HEK293T (cell line): ENCODE measurements around the gene FAM120A.

Experiments
- CTCF ChIA-PET: fragments of 350-600 bp; formaldehyde crosslinking; extraction: SDS; loops from one replicate; lab custom pipeline; 2021; ENCODE audit warnings: antibody characterized with exemption, inconsistent platforms; lab: Yijun Ruan, JAX
- POLR2A ChIA-PET: fragments of 350-600 bp; formaldehyde crosslinking; extraction: SDS; loops from one replicate; lab custom pipeline; 2020; ENCODE audit warnings: antibody characterized with exemption, inconsistent platforms; lab: Yijun Ruan, JAX
- DNase-seq: peaks from one replicate; pipeline ENCODE4 v3.0.0; 2012; ENCODE audit warnings: mixed read lengths; ENCODE audit errors: extremely low spot score
- ARNT ChIP-seq: fragments of 450-650 bp; IDR thresholded peaks from 2 replicates; pipeline ENCODE4 v1.6.1; 2017; ENCODE audit warnings: mild to moderate bottlenecking
- BHLHE40 ChIP-seq: fragments of 450-650 bp; IDR thresholded peaks from 2 replicates; pipeline ENCODE4 v1.6.1; 2016; ENCODE audit warnings: mild to moderate bottlenecking, moderate library complexity, borderline replicate concordance
- CTBP1 ChIP-seq: fragments of 450-650 bp; IDR thresholded peaks from 2 replicates; pipeline ENCODE4 v1.6.1; 2016; ENCODE audit warnings: borderline replicate concordance
- ELF4 ChIP-seq: fragments of 450-650 bp; IDR thresholded peaks from 2 replicates; pipeline ENCODE4 v1.6.1; 2017; ENCODE audit warnings: antibody characterized with exemption
- FOXA1 ChIP-seq: fragments of 450-650 bp; IDR thresholded peaks from 2 replicates; pipeline ENCODE4 v1.6.1; 2016; ENCODE audit warnings: mild to moderate bottlenecking
- FOXK2 ChIP-seq: fragments of 450-650 bp; IDR thresholded peaks from 2 replicates; pipeline ENCODE4 v1.6.1; 2016; ENCODE audit warnings: mild to moderate bottlenecking
- FOXM1 ChIP-seq: fragments of 450-650 bp; IDR thresholded peaks from 2 replicates; pipeline ENCODE4 v1.6.1; 2017; ENCODE audit warnings: mild to moderate bottlenecking, borderline replicate concordance
- HDGF ChIP-seq: fragments of 450-650 bp; IDR thresholded peaks from 2 replicates; pipeline ENCODE4 v1.6.1; 2017; ENCODE audit warnings: antibody characterized with exemption, borderline replicate concordance
- L3MBTL2 ChIP-seq: fragments of 450-650 bp; conservative IDR thresholded peaks from 2 replicates; pipeline ENCODE4 v1.6.1; 2016; ENCODE audit warnings: mild to moderate bottlenecking
- LEF1 ChIP-seq: fragments of 450-650 bp; IDR thresholded peaks from 2 replicates; pipeline ENCODE4 v1.6.1; 2017; ENCODE audit warnings: mild to moderate bottlenecking, borderline replicate concordance
- NFRKB ChIP-seq: fragments of 450-650 bp; IDR thresholded peaks from 2 replicates; pipeline ENCODE4 v1.6.1; 2016; ENCODE audit warnings: mild to moderate bottlenecking, moderate library complexity
- SP1 ChIP-seq: fragments of 450-650 bp; IDR thresholded peaks from 2 replicates; pipeline ENCODE4 v1.6.1; 2017
- SUZ12 ChIP-seq: fragments of 450-650 bp; IDR thresholded peaks from 2 replicates; pipeline ENCODE4 v1.6.1; 2016; ENCODE audit warnings: mild to moderate bottlenecking
- TARDBP ChIP-seq: fragments of 450-650 bp; IDR thresholded peaks from 2 replicates; pipeline ENCODE4 v1.6.1; 2016
- ZNF384 ChIP-seq: fragments of 450-650 bp; IDR thresholded peaks from 2 replicates; pipeline ENCODE4 v1.6.1; 2016
- TF ChIP-seq, protein P1 (sequence below): fragments of 450-650 bp; IDR thresholded peaks from 2 replicates; pipeline ENCODE4 v1.6.1; 2016

Gene FAM120A

DNA sequence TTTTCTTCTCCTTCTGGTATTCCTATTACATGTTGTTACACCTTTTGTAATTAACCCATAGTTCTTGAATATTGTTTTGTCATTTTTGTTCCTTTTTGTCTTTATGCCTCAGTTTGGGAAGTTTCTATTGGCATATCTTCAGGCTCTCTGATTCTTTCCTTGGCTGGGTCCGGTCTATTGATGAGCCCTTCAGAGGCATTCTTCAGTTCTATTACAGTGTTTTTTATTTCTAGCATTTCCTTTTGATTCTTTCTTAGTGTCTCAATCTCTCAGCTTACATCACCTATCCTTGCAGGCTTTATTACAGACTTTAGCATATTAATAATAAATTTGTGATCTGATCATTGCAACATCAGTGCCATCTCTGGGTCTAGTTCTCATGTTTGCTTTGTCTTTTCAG is 158.7 kb downstream of the FAM120A start:
- ChIA-PET POLR2A (no interaction called here), CTCF (no interaction called here)
- DNase-seq: no peak
- no peak for TF ChIP-seq CTBP1
- TF ChIP-seq BHLHE40: no peak
- TF ChIP-seq SP1: no peak

DNA sequence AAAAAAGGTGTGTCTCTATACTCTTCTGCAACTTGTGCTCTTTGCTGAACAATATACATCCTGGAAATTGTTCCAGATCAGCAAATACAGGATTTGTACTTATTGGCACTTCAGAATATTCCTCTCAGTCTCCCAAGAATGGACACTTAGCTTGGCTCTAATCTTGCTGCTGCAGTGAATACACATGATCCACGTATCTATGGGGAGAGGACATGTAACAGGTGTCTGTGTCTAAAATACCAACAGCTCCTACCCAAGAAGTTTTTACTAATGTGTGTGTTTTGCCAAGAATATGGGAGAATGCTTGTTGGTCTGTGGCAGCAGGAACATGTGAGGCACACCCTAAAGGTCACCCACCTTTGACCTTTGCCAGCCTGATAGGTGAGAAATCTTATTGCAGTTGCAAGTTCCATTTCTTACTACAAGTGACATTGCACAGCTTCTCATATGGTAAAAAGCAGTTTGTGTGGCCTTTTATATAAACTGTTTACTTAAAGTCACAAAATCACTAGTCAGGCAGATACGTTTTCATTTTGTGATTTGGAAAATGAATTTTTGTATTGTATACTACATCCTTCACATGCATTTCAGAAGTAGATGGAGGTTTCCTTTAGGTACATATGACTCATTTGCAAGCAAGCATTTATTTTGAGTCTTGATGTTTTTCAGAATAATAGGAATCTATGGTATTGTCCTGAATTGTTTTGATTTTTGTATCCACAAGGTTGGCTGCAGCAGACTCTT is 160.7 kb downstream of the FAM120A start:
- ChIA-PET POLR2A (no interaction called here), CTCF (no interaction called here)
- TF ChIP-seq SUZ12 (no peak), ZNF384 (no peak), FOXK2 (no peak), NFRKB (no peak), BHLHE40 (no peak), FOXA1 (no peak), HDGF (no peak), TARDBP (no peak)
- DNase-seq: no peak

DNA sequence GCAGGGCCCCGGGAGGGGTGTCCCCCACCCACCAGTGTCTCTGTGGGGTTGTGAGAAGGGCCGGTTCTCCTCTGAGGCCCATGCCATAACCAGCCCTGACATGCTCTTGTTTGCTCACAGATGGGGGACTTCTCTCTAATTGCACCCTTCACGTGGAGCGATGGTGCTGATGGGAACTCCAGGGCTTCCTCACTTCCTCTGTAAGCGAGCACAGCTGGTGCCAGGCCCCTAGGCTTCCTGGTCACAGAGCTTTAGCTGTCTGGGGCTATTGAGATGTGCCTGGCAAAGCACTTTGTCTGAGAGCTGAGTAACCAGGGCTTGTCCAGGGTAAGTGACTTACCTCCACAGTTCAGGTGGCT is 161.3 kb downstream of the FAM120A start:
- no peak for TF ChIP-seq BHLHE40
- TF ChIP-seq ELF4: no peak
- TF ChIP-seq LEF1: no peak
- TF ChIP-seq SP1: no peak
- no peak for TF ChIP-seq HDGF
- no peak for TF ChIP-seq FOXM1
- no peak for TF ChIP-seq ARNT
- TF ChIP-seq, protein P1, sequence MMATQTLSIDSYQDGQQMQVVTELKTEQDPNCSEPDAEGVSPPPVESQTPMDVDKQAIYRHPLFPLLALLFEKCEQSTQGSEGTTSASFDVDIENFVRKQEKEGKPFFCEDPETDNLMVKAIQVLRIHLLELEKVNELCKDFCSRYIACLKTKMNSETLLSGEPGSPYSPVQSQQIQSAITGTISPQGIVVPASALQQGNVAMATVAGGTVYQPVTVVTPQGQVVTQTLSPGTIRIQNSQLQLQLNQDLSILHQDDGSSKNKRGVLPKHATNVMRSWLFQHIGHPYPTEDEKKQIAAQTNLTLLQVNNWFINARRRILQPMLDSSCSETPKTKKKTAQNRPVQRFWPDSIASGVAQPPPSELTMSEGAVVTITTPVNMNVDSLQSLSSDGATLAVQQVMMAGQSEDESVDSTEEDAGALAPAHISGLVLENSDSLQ: no peak
- no peak for TF ChIP-seq ZNF384
- no peak for TF ChIP-seq NFRKB
- no peak for TF ChIP-seq TARDBP
- TF ChIP-seq CTBP1: no peak
- TF ChIP-seq L3MBTL2: no peak
- TF ChIP-seq FOXK2: no peak
- TF ChIP-seq FOXA1: no peak
- no peak for TF ChIP-seq SUZ12
- POLR2A ChIA-PET: no interaction called here
- no peak for DNase-seq
- CTCF ChIA-PET: no interaction called here

- CTCF ChIA-PET: no interaction called here
- POLR2A ChIA-PET: no interaction called here
These were observed 161.7 kb downstream of the FAM120A start for GRCh38 chr9:93613174-93613573.

DNA sequence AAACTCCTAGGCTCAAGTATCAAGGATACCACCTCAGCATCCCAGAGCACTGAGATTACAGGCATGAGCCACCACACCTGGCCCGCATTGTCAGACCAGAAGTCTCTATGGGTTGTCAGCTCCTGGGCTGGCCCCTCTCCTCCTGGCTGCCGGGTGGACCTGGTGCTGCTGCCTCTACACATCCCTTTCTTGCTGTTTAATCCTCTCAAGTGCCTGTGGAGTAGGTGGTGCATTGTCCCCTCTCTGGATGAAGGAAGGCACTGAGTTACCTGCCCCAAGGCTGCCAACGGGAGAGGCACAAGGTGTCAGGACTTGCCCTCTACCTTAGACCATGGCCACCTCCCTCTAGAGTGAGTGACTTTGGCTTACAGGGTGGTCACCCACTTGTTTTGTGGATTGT is 162.3 kb downstream of the FAM120A start:
- TF ChIP-seq CTBP1 (no peak), FOXM1 (no peak), FOXA1 (no peak), HDGF (no peak), BHLHE40 (no peak), FOXK2 (no peak), SP1 (no peak), ELF4 (no peak), LEF1 (no peak), TARDBP (no peak), L3MBTL2 (no peak), ZNF384 (no peak)
- TF ChIP-seq, protein P1: no peak
- no peak for DNase-seq
- POLR2A ChIA-PET: no interaction called here

More at GRCh38 chr9:93613174-93613573, 161.7 kb downstream of the FAM120A start:
- no peak for DNase-seq
- TF ChIP-seq TARDBP (no peak), ARNT (no peak), LEF1 (no peak), FOXA1 (no peak), SP1 (no peak), FOXK2 (no peak), CTBP1 (no peak), BHLHE40 (no peak), L3MBTL2 (no peak), NFRKB (no peak), ZNF384 (no peak), ELF4 (no peak), FOXM1 (no peak), HDGF (no peak), SUZ12 (no peak)
- TF ChIP-seq, protein P1: no peak

GRCh38 chr9:93614830-93615468 is 163.5 kb downstream of the FAM120A start:
- TF ChIP-seq SP1 (no peak), CTBP1 (no peak), LEF1 (no peak), L3MBTL2 (no peak), ZNF384 (no peak), HDGF (no peak)
- TF ChIP-seq, protein P1: no peak
- DNase-seq: no peak
- POLR2A ChIA-PET: no interaction called here
- CTCF ChIA-PET: no interaction called here

More for the DNA sequence above, 162.3 kb downstream of the FAM120A start:
- CTCF ChIA-PET: no interaction called here
